ENCODE measurements around the gene UBE2Z. TPM values are rescaled to one million over a fixed set of nuclear protein-coding genes. Genes with fewer than 3 reads are reported as not detected.

UBE2Z gene
- total and polyA plus RNA-seq, 2 of the 13 experiments (the other 11 are each of a cell fraction or from before 2014, with no cell fraction given) = 63.2 to 122 TPM

GRCh38 chr17:48878920-48879898, 29.0 kb upstream of the UBE2Z start (continued):
- TF ChIP-seq ZNF678 (CRISPR knock-in tag; IDR thresholded peaks at IDR 0.05) (no peak), ZNF614 (CRISPR knock-in tag; IDR thresholded peaks at IDR 0.05; ENCODE audit: borderline replicate concordance) (peak; percentile 48; the same call in 1 of the 2 replicates), CTCF (CRISPR knock-in tag; IDR thresholded peaks at IDR 0.05) (peak; percentile 97), SMC3 (IDR thresholded peaks at IDR 0.05; ENCODE audit: low read length) (peak; percentile 100), GRHL1 (CRISPR knock-in tag; conservative IDR thresholded peaks at IDR 0.05) (no peak), FOXJ3 (CRISPR knock-in tag; IDR thresholded peaks at IDR 0.05; ENCODE audit: borderline replicate concordance) (no peak), HMGXB3 (CRISPR knock-in tag; IDR thresholded peaks at IDR 0.05; ENCODE audit: borderline replicate concordance) (no peak), SMAD3 (CRISPR knock-in tag; IDR thresholded peaks at IDR 0.05) (peak; percentile 54; the same call in 1 of the 2 replicates), ZNF33A (CRISPR knock-in tag; IDR thresholded peaks at IDR 0.05; ENCODE audit: borderline replicate concordance) (no peak), HOXA9 (CRISPR knock-in tag; IDR thresholded peaks at IDR 0.05; ENCODE audit: borderline replicate concordance) (no peak), ZBED4 (CRISPR knock-in tag; IDR thresholded peaks at IDR 0.05; ENCODE audit: borderline replicate concordance) (no peak), ZNF441 (CRISPR knock-in tag; IDR thresholded peaks at IDR 0.05; ENCODE audit: borderline replicate concordance) (no peak)

Data from HepG2 (cell line).